SH-SY5Y (cell line): Measurements from ENCODE around the gene FBXO15.

Experiments used
- GATA2 ChIP-seq: IDR thresholded peaks from 2 replicates; pipeline ENCODE4 v1.6.1; 2011; ENCODE audit warnings: mild to moderate bottlenecking, low read depth, low read length
- GATA3 ChIP-seq: IDR thresholded peaks from 2 replicates; pipeline ENCODE4 v1.6.1; 2011; ENCODE audit warnings: low read depth, mild to moderate bottlenecking, low read length, moderate library complexity

DNA sequence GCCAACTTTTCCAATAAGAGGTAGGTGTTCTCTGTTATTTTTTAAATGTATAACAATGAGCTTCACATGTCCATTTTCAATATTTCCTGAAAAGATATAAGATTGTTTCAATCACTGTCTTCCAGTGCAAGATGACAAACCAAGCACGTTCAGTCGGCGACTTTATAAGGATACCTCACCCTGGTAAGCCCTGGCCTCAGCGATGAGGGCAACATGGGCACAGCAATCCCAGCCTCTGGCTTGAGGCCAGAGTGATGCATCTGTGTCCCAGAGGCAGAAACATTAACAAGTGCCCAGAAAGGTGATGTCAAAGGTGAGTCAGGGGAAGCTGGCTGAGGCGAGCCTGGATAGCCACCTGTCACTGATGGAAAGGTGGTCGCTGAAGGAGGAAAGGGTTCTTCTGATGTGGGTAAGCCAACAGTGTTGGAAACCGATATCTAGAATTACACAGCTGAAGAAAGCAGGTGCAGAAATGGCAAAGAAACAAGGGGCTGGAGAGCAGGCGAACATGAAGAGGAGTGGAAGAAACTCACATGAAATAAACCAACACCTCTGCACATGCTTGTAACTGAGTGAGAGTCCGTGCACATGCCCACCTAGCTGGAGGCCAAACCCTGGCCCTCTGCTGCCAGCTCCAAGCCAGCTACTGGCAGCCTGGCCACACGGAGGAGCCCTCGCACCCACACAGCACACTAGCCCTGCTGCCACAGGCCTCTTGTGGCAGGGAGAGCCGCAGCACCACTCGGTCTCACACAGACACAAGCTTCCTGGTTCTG lies 65.5 kb downstream of the FBXO15 start:
- TF ChIP-seq GATA2 (no peak), GATA3 (no peak)
